PFSK-1 (cell line): ENCODE results near the gene KCNQ4.

Source experiments
- POLR2AphosphoS5 ChIP-seq: IDR thresholded peaks from 2 replicates; pipeline ENCODE4 v1.6.1; 2012; ENCODE audit warnings: low read depth, mild to moderate bottlenecking, control low read depth, low read length, moderate library complexity
- SIN3A ChIP-seq: IDR thresholded peaks from 2 replicates; pipeline ENCODE4 v1.6.1; 2012; ENCODE audit warnings: mild to moderate bottlenecking, low read length, moderate library complexity, borderline replicate concordance; ENCODE audit not compliant: insufficient read depth
- TAF1 ChIP-seq: IDR thresholded peaks from 2 replicates; pipeline ENCODE4 v1.6.1; 2012; ENCODE audit warnings: low read length, control low read depth, borderline replicate concordance; ENCODE audit not compliant: insufficient read depth
- TF ChIP-seq, protein P1 (sequence below), 2 experiments: IDR thresholded peaks; 2 replicates each; pipeline versions ENCODE4 v1.6.1 to v1.8.0; 2011 to 2012; ENCODE audit warnings: low read depth in 2 of 2, low read length in 2 of 2, control low read depth in 1 of 2, inconsistent platforms in 1 of 2, mild to moderate bottlenecking in 1 of 2, moderate library complexity in 1 of 2; ENCODE audit not compliant: insufficient read depth in 1 of 2

DNA sequence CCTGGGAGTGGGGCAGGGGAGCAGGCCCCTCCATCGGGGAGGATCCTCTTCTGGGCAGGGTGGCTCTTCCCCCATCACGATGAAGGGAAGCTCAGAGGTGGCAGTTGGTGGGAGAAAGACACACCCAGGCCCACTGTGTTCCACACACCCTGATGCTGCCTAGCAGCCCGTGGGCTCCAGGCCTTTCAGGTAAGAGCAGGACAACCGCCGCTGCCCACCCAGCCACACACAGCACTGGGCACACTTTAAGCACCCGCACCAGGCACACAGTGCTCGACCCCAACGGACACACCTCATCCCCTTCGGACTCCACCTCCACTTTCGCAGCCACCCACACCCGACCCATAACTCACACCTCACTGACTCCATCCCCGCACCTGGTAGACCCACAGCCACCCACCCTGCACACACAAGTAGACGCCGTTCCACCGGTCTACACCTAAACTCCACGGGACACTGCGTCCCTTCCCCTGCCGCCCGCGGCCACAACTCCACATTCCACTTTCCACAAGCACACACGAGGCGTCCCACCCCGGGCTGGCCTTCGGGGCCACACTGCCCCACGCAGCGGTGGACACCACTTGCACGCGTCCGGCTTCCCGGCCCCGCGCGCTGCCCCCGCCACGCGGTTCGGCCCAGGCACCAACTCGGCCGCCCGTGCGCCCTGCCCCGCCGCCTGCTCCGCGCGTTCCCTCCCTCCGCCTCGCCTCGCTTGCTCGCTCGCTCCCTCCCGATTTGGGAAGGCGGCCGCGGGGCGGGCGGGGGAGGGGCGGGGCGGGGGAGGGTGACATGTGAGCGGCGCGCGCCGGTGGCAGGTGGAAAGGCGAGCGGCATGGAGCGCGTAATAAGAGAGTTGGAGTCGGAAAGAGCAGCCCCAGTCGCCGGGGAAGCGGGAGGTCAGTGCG, at the start of gene KCNQ4:
- no peak for TF ChIP-seq TAF1
- no peak for TF ChIP-seq POLR2AphosphoS5
- no peak for TF ChIP-seq SIN3A
- TF ChIP-seq, protein P1, sequence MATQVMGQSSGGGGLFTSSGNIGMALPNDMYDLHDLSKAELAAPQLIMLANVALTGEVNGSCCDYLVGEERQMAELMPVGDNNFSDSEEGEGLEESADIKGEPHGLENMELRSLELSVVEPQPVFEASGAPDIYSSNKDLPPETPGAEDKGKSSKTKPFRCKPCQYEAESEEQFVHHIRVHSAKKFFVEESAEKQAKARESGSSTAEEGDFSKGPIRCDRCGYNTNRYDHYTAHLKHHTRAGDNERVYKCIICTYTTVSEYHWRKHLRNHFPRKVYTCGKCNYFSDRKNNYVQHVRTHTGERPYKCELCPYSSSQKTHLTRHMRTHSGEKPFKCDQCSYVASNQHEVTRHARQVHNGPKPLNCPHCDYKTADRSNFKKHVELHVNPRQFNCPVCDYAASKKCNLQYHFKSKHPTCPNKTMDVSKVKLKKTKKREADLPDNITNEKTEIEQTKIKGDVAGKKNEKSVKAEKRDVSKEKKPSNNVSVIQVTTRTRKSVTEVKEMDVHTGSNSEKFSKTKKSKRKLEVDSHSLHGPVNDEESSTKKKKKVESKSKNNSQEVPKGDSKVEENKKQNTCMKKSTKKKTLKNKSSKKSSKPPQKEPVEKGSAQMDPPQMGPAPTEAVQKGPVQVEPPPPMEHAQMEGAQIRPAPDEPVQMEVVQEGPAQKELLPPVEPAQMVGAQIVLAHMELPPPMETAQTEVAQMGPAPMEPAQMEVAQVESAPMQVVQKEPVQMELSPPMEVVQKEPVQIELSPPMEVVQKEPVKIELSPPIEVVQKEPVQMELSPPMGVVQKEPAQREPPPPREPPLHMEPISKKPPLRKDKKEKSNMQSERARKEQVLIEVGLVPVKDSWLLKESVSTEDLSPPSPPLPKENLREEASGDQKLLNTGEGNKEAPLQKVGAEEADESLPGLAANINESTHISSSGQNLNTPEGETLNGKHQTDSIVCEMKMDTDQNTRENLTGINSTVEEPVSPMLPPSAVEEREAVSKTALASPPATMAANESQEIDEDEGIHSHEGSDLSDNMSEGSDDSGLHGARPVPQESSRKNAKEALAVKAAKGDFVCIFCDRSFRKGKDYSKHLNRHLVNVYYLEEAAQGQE (IDR thresholded peaks at IDR 0.05; ENCODE audit: insufficient read depth in 1 of 2, low read depth in 2 of 2, low read length in 2 of 2), result no peak
